Activated CD8-positive, alpha-beta T cell treated with anti-CD3 and anti-CD28 coated beads for 36 hours (primary cell): Measurements from ENCODE around the gene SETX. TPM values are rescaled to one million over a fixed set of nuclear protein-coding genes. Genes with fewer than 3 reads are reported as not detected.

Experiments used
- ATAC-seq: fragments of 200-7000 bp; cut with Tn5 transposase; one replicate; pipeline ENCODE4 v1.10.0; 2021; ENCODE audit warnings: mild to moderate bottlenecking, moderate library complexity
- CTCF ChIA-PET: fragments of 350-600 bp; sonication (Branson Sonifier 250); formaldehyde crosslinking; loops from one replicate; lab custom pipeline; 2021; ENCODE audit warnings: antibody characterized with exemption; lab: Charles Lee
- POLR2A ChIA-PET: fragments of 350-600 bp; sonication (Branson Sonifier 250); formaldehyde crosslinking; loops from one replicate; lab custom pipeline; 2021; ENCODE audit warnings: antibody characterized with exemption; lab: Charles Lee
- DNase-seq: peaks from one replicate; pipeline ENCODE4 v3.0.0-alpha.2; 2020
- H3K27ac Mint-ChIP-seq: one replicate; pipeline ENCODE4 v1.8.0; 2021; ENCODE audit warnings: mild to moderate bottlenecking, mixed read lengths
- H3K27me3 Mint-ChIP-seq: one replicate; pipeline ENCODE4 v1.8.0; 2021; ENCODE audit warnings: mixed read lengths
- H3K36me3 Mint-ChIP-seq: one replicate; pipeline ENCODE4 v1.8.0; 2021; ENCODE audit warnings: low read depth, mixed read lengths
- H3K4me1 Mint-ChIP-seq: one replicate; pipeline ENCODE4 v1.8.0; 2021; ENCODE audit warnings: low read depth, mixed read lengths
- H3K4me3 Mint-ChIP-seq: one replicate; pipeline ENCODE4 v1.8.0; 2021; ENCODE audit warnings: mild to moderate bottlenecking, moderate library complexity, mixed read lengths
- H3K9me3 Mint-ChIP-seq: one replicate; pipeline ENCODE4 v1.8.0; 2021; ENCODE audit warnings: mixed read lengths
- CTCF ChIP-seq: fragments of 200-600 bp; IDR thresholded peaks from one replicate; pipeline ENCODE4 v1.8.0; 2022; ENCODE audit warnings: antibody characterized with exemption, mild to moderate bottlenecking
- intact Hi-C: fragments of 100-400 bp; cut with micrococcal nuclease; formaldehyde crosslinking; loops from one replicate; pipeline ENCODE4 v1.10.0; 2022
- total RNA-seq, 2 experiments: library from RNA; stranded (reverse); gene quantifications; one replicate each; pipeline ENCODE4 v1.2.3, GENCODE V29; 2021

Gene SETX, protein sequence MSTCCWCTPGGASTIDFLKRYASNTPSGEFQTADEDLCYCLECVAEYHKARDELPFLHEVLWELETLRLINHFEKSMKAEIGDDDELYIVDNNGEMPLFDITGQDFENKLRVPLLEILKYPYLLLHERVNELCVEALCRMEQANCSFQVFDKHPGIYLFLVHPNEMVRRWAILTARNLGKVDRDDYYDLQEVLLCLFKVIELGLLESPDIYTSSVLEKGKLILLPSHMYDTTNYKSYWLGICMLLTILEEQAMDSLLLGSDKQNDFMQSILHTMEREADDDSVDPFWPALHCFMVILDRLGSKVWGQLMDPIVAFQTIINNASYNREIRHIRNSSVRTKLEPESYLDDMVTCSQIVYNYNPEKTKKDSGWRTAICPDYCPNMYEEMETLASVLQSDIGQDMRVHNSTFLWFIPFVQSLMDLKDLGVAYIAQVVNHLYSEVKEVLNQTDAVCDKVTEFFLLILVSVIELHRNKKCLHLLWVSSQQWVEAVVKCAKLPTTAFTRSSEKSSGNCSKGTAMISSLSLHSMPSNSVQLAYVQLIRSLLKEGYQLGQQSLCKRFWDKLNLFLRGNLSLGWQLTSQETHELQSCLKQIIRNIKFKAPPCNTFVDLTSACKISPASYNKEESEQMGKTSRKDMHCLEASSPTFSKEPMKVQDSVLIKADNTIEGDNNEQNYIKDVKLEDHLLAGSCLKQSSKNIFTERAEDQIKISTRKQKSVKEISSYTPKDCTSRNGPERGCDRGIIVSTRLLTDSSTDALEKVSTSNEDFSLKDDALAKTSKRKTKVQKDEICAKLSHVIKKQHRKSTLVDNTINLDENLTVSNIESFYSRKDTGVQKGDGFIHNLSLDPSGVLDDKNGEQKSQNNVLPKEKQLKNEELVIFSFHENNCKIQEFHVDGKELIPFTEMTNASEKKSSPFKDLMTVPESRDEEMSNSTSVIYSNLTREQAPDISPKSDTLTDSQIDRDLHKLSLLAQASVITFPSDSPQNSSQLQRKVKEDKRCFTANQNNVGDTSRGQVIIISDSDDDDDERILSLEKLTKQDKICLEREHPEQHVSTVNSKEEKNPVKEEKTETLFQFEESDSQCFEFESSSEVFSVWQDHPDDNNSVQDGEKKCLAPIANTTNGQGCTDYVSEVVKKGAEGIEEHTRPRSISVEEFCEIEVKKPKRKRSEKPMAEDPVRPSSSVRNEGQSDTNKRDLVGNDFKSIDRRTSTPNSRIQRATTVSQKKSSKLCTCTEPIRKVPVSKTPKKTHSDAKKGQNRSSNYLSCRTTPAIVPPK (N-terminal part only)
- total RNA-seq, result 10 to 100 TPM; 32.6 to 33.8 TPM

DNA sequence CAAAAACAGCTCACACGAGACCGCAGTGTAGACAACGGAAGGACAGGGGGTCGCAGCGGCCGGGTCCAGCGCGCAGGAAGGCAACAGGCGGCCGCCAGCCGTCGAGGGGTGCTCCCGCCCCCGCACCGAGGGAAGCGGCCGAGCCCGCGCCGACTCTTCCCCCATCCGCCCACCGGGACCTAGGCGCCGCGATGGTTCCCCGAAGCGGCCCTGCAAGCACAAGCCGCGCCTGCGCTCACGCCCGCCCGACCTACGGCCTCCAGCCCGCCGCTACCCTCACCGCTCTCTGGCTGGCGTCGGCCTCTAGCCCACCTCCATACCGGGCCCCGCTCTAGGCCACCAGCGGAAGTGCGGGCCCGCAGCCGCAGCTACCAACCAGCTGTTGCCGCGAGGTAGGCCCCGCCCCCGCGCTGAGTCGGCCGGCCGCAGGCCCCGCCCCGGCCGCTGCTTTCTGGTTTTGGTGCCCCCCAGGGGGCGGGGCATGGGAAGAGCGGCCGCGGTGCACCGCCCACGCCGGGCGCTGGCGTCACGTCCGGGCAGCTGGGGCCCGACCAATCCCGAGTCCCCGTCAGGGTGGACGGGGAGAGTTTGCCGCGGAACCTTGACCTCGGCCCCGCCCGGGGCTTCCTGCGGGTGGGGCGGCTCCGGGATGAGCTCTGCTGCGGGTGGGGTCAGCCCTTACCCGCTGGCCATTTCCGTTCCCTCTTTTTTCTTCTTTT, at the start of gene SETX:
Gene SETX (minus strand): TSS at position 350 of the 719 bp plus-strand sequence. CDS start 5,558 bp downstream, outside the sequence.
- Mint-ChIP-seq H3K9me3 (peaks cover 6% of the 10 kb centered on the region), H3K27me3 (no peaks in the 10 kb centered on the region), H3K36me3 (peaks cover 34% of the 10 kb centered on the region), H3K4me1 (peaks cover 37% of the 10 kb centered on the region), H3K27ac (peak within 1 kb of the TSS; percentile 98), H3K4me3 (peak within 1 kb of the TSS; percentile 81)
- no peak for TF ChIP-seq CTCF
- intact Hi-C loops, result no loop called here
- peak; percentile 98 for DNase-seq
- ChIA-PET POLR2A (interaction anchor here (0.6 to 2.1 kb wide), 11 partner anchors 8 to 1099 kb away, joined by 3 to 9 read pairs (median 3); partner anchors contain the start of gene RAPGEF1), CTCF (interaction anchor here (1.3 kb wide), 1 partner anchor 55 kb away, joined by 3 read pairs; the partner anchor contains the start of gene CFAP77)
- peak; percentile 87 for ATAC-seq

DNA sequence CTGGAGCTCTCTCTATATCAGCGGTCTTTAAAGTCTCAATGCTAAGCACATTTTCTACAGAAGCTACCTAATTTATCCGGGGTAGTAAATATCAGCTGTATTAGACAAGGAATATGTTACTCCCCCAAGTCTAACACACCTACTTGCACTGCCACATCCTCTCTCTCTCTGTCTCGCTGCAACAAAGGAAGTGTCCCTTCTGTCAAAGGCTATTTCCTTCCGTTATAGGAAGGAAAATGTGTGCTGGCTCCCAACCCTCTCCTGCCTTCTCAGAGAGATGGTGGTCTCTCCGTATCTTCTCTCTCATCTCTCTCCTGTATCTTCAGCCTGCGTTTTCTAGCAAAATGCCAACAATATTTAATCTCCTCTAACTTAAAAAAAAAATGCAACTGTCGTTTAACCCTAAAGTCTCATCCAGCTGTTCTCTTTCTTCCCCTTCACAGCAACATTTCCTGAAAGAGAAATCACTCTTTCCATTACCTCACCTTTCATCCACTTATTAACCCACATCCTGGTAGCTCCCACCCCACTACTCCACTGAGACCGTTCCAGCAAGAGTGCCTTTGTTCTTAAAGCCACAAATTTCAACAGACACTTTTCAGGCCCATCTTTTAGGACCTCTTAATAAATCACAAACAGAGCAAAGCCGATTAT, 49.6 kb upstream of the SETX start:
- ATAC-seq (peak; percentile 67), DNase-seq (peak; percentile 62)
- Mint-ChIP-seq H3K4me1 (peaks cover 39% of the 10 kb centered on the region), H3K4me3 (peak overlapping the region; percentile 88), H3K27me3 (no peaks in the 10 kb centered on the region), H3K27ac (peak overlapping the region; percentile 89), H3K36me3 (peaks cover 47% of the 10 kb centered on the region), H3K9me3 (no peaks in the 10 kb centered on the region)
- intact Hi-C loops, result no loop called here
- CTCF ChIA-PET, result no interaction called here
- POLR2A ChIA-PET, result interaction anchor here (0.6 to 2.2 kb wide), 8 partner anchors 8 to 398 kb away, joined by 3 to 8 read pairs (median 4); no protein-coding TSS in a partner anchor
- TF ChIP-seq CTCF, result no peak

DNA sequence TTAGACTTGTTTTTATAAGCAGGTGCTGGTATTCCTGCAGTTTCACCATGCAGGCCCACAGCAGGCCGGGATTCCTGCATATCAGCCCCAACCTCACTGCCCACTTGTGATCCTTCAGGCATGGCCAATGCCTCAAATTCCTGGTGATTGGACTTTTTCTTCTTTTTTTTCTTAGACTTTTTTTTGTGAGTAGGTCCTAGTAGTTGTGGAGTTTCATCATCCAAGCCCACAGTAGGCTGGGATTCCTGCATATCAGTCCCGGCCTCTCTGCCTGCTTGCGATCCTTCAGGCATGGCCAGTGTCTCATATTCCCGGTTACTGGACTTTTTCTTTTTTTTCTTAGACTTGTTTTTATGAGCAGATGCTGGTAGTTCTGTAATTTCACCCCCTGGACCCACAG, 47.0 kb upstream of the SETX start:
- ChIA-PET POLR2A (interaction anchor here (0.8 kb wide), 1 partner anchor 13 kb away, joined by 3 read pairs; no protein-coding TSS in a partner anchor), CTCF (no interaction called here)
- no peaks in the 10 kb centered on the region for H3K9me3 Mint-ChIP-seq
- H3K27me3 Mint-ChIP-seq, result no peaks in the 10 kb centered on the region
- no peak overlapping the region for H3K27ac Mint-ChIP-seq
- H3K36me3 Mint-ChIP-seq, result peaks cover 62% of the 10 kb centered on the region
- no peak for TF ChIP-seq CTCF
- peaks cover 33% of the 10 kb centered on the region for H3K4me1 Mint-ChIP-seq
- intact Hi-C loops, result no loop called here
- ATAC-seq (no peak), DNase-seq (no peak)
- H3K4me3 Mint-ChIP-seq, result no peak overlapping the region

DNA sequence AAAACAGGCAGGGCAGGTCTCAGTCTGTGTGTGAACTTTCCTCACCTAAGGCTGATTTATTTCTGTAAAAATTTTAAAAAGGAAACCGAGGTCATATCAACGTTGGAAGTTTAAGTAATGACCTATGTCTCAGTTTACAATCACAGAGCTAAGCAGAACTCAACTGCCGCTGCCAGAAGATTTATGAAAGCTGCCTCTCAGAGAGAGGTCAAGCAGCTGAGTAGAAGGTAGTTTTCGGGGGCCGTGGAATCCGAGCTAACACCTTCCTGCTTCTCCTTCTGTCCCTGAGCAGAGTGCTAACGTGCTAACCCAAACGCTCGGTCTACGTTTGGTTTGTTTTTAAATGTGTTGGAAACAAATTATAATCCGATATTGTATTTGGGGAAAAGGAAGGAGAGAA, 40.8 kb upstream of the SETX start:
- ChIA-PET CTCF (no interaction called here), POLR2A (no interaction called here)
- H3K36me3 Mint-ChIP-seq, result peaks cover 59% of the 10 kb centered on the region
- H3K4me1 Mint-ChIP-seq, result no peaks in the 10 kb centered on the region
- H3K4me3 Mint-ChIP-seq, result no peak overlapping the region
- DNase-seq (no peak), ATAC-seq (no peak)
- H3K27ac Mint-ChIP-seq, result no peak overlapping the region
- no peaks in the 10 kb centered on the region for H3K9me3 Mint-ChIP-seq
- no peaks in the 10 kb centered on the region for H3K27me3 Mint-ChIP-seq
- intact Hi-C loops, result no loop called here
- TF ChIP-seq CTCF, result no peak
